ENCODE data around the gene UBAP1. TPM values are rescaled to one million over a fixed set of nuclear protein-coding genes. Genes with fewer than 3 reads are reported as not detected.
"Not testable (repeated sequence)": the region's sequence is repeated elsewhere in the genome, so short reads cannot be mapped to it uniquely, and the experiment has no call there.

Gene UBAP1
- total and polyA plus RNA-seq, 2 donors (not counting 1 experiment from before 2014, with no cell fraction given), result 20.4 to 27.0 TPM

DNA sequence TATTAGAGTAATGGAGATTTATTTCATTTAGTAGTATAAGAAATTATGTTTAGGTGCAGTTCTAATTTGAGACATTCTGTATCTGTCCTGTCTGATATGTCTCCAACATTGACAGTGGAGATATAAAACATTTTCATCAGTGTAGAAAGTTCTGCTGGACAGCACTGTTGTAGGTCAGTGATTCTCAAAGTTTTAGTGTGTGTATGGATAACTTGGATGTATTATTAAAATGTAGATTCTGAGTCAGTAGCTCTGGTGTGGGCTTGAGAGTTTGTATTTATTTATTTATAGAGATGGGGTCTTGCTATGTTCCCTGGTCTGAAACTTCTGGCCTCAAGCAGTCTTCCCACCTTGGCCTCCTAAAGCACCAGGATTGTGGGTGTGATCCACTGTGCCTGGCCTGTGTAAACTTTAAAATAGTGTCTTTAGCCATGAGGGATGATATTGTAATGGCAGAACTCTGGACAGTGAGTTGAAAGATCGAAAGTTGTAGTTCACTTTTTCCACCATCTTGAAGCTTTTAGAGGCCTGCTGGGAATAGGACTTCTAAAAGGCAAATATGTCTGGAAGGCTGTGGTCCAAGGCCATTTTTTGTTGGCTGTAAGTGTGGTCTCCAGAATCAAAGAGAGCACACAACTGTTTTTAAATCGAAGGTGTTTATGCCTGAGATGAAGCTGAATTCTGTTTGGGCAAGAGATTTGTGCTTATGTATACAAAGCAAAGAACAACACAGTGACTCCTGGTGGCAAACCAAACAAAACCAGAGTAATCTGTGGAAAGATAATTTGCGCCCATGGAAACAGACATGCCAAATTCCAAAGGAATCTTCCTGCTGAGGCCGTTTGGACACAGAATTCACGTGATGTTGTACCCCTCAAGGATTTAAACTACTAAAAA is 12.4 kb downstream of the UBAP1 start:
- CTCF ChIA-PET, result no interaction called here
- H3K4me3 Mint-ChIP-seq, result no peak overlapping the region

DNA sequence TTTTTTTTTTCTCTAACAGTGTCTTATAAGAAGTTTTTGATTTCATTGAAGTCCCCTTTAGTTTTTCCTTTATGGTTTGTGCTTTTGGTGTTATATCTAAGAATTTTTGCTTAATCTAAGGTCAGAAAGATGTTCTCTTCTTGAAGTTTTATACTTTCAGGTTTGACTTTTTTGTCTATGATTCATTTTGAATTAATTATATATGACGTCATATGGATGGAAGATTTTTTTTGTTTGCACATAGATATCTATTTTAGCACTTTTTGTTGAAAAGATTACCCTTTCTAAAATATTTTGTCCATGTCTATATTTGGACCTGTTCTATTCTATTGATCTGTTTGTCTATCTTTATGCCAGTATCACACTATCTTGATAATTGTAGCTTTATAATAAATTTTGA is 16.3 kb downstream of the UBAP1 start:
- ChIA-PET POLR2A (no interaction called here), CTCF (no interaction called here)
- H3K4me3 ChIP-seq (ENCODE audit: control extremely low read depth in 1 of 5, extremely low read depth in 1 of 5, insufficient read depth in 1 of 5, low read depth in 2 of 5, low read length in 4 of 5), result no peak overlapping the region
- H3K36me3 ChIP-seq (replicated peaks in 1 of 2; ENCODE audit: control extremely low read depth in 1 of 2, control insufficient read depth in 1 of 2, extremely low read depth in 1 of 2, insufficient read depth in 2 of 2, low read length in 1 of 2), result peaks cover 0 to 3% of the 10 kb centered on the region in 2 experiments
- peaks cover 0 to 6% (median 0%) of the 10 kb centered on the region in 3 donors for H3K9me3 ChIP-seq (ENCODE audit: control extremely low read depth in 1 of 3, control insufficient read depth in 2 of 3, insufficient read depth in 1 of 3, low read length in 2 of 3)
- intact Hi-C loops (cut with micrococcal nuclease), result no loop called here
- no peak overlapping the region for H3K27ac Mint-ChIP-seq
- H3K9me3 Mint-ChIP-seq (ENCODE audit: insufficient read depth), result no peaks in the 10 kb centered on the region
- no peak overlapping the region for H3K9ac ChIP-seq (ENCODE audit: low read length)
- H3K27me3 ChIP-seq (replicated peaks in 1 of 4; ENCODE audit: control extremely low read depth in 1 of 4, control insufficient read depth in 3 of 4, insufficient read depth in 4 of 4, low read length in 3 of 4), result no peaks in the 10 kb centered on the region
- no peak overlapping the region for H2AFZ ChIP-seq (ENCODE audit: insufficient read depth, low read depth, low read length, poor library complexity, severe bottlenecking)
- H3K27ac ChIP-seq (ENCODE audit: low read length in 2 of 2), result no peak overlapping the region
- DNase-seq (no peak), ATAC-seq (ENCODE audit: low read depth) (no peak)
- no peak overlapping the region for H3K4me2 ChIP-seq (replicated peaks; ENCODE audit: low read depth, low read length, poor library complexity, severe bottlenecking)
- no peak for TF ChIP-seq EZH2 (IDR thresholded peaks at IDR 0.05; ENCODE audit: borderline replicate concordance, insufficient read depth, low read depth, low read length, poor library complexity, severe bottlenecking)
- TF ChIP-seq, protein P1, sequence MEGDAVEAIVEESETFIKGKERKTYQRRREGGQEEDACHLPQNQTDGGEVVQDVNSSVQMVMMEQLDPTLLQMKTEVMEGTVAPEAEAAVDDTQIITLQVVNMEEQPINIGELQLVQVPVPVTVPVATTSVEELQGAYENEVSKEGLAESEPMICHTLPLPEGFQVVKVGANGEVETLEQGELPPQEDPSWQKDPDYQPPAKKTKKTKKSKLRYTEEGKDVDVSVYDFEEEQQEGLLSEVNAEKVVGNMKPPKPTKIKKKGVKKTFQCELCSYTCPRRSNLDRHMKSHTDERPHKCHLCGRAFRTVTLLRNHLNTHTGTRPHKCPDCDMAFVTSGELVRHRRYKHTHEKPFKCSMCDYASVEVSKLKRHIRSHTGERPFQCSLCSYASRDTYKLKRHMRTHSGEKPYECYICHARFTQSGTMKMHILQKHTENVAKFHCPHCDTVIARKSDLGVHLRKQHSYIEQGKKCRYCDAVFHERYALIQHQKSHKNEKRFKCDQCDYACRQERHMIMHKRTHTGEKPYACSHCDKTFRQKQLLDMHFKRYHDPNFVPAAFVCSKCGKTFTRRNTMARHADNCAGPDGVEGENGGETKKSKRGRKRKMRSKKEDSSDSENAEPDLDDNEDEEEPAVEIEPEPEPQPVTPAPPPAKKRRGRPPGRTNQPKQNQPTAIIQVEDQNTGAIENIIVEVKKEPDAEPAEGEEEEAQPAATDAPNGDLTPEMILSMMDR (IDR thresholded peaks at IDR 0.05), result no peak
- H3K4me1 Mint-ChIP-seq, result peaks cover 35% of the 10 kb centered on the region
- H3K4me1 ChIP-seq (ENCODE audit: control insufficient read depth in 2 of 2, insufficient read depth in 2 of 2, low read length in 2 of 2), result peaks cover 9 to 22% of the 10 kb centered on the region in 2 donors
- peaks cover 81% of the 10 kb centered on the region for H3K79me2 ChIP-seq (ENCODE audit: control insufficient read depth, insufficient read depth, low read length)
- no peak overlapping the region for H3K4me3 Mint-ChIP-seq
- no peaks in the 10 kb centered on the region for H3K27me3 Mint-ChIP-seq
- WGBS (ENCODE audit: insufficient coverage), result no CpG with 5 or more reads among the region's 1 CpG
- H4K20me1 ChIP-seq (ENCODE audit: control insufficient read depth, insufficient read depth, low read length, poor library complexity, severe bottlenecking), result peaks cover 66% of the 10 kb centered on the region

More for the DNA sequence above, 12.4 kb downstream of the UBAP1 start:
- Histone ChIP-seq H3K36me3 (replicated peaks in 1 of 2; ENCODE audit: control extremely low read depth in 1 of 2, control insufficient read depth in 1 of 2, extremely low read depth in 1 of 2, insufficient read depth in 2 of 2, low read length in 1 of 2) (no peaks in the 10 kb centered on the region), H3K79me2 (ENCODE audit: control insufficient read depth, insufficient read depth, low read length) (peaks cover 81% of the 10 kb centered on the region), H3K27ac (ENCODE audit: low read length in 2 of 2) (no peak overlapping the region), H3K9ac (ENCODE audit: low read length) (no peak overlapping the region), H3K9me3 (ENCODE audit: control extremely low read depth in 1 of 3, control insufficient read depth in 2 of 3, insufficient read depth in 1 of 3, low read length in 2 of 3) (no peaks in the 10 kb centered on the region), H3K4me1 (ENCODE audit: control insufficient read depth in 2 of 2, insufficient read depth in 2 of 2, low read length in 2 of 2) (peaks cover 10 to 20% of the 10 kb centered on the region in 2 donors), H3K4me2 (replicated peaks; ENCODE audit: low read depth, low read length, poor library complexity, severe bottlenecking) (no peak overlapping the region), H2AFZ (ENCODE audit: insufficient read depth, low read depth, low read length, poor library complexity, severe bottlenecking) (no peak overlapping the region), H3K27me3 (replicated peaks in 1 of 4; ENCODE audit: control extremely low read depth in 1 of 4, control insufficient read depth in 3 of 4, insufficient read depth in 4 of 4, low read length in 3 of 4) (no peaks in the 10 kb centered on the region), H3K4me3 (ENCODE audit: control extremely low read depth in 1 of 5, extremely low read depth in 1 of 5, insufficient read depth in 1 of 5, low read depth in 2 of 5, low read length in 4 of 5) (no peak overlapping the region), H4K20me1 (ENCODE audit: control insufficient read depth, insufficient read depth, low read length, poor library complexity, severe bottlenecking) (peaks cover 73% of the 10 kb centered on the region)
- intact Hi-C loops (cut with micrococcal nuclease), result no loop called here
- POLR2A ChIA-PET, result interaction anchor here (0.6 kb wide), 1 partner anchor 378 kb away, joined by 3 read pairs; no protein-coding TSS in a partner anchor
- DNase-seq (no peak), ATAC-seq (ENCODE audit: low read depth) (no peak)
- H3K4me1 Mint-ChIP-seq, result peaks cover 49% of the 10 kb centered on the region
- WGBS (ENCODE audit: insufficient coverage), result 83% methylated on average over 1 of the region's 5 CpGs
- no peaks in the 10 kb centered on the region for H3K9me3 Mint-ChIP-seq (ENCODE audit: insufficient read depth)
- no peaks in the 10 kb centered on the region for H3K27me3 Mint-ChIP-seq
- TF ChIP-seq, protein P1 (IDR thresholded peaks at IDR 0.05), result no peak
- TF ChIP-seq EZH2 (IDR thresholded peaks at IDR 0.05; ENCODE audit: borderline replicate concordance, insufficient read depth, low read depth, low read length, poor library complexity, severe bottlenecking), result no peak
- no peak overlapping the region for H3K27ac Mint-ChIP-seq

DNA sequence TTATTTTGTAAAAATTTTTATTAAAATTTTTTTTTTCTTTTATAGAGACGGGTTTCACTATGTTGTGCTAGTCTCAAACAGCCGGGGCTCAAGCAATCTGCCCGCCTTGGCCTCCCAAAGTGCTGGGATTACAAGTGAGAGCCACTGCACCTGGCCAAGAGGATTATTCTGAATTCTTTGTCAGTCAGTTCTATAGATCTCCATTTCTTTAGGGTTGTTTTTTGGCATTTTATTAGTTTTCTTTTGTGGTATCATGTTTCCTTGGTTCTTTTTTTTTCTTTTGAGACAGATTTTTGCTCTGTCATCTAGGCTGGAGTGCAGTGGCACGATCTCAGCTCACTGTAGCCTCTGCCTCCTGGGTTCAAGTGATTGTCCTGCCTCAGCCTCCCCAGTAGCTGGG is 18.4 kb downstream of the UBAP1 start:
- H3K4me3 Mint-ChIP-seq; H3K4me2 ChIP-seq (replicated peaks; ENCODE audit: low read depth, low read length, poor library complexity, severe bottlenecking); H3K9me3 ChIP-seq (ENCODE audit: control extremely low read depth in 1 of 3, control insufficient read depth in 2 of 3, insufficient read depth in 1 of 3, low read length in 2 of 3); H3K27me3 ChIP-seq (replicated peaks in 1 of 4; ENCODE audit: control extremely low read depth in 1 of 4, control insufficient read depth in 3 of 4, insufficient read depth in 4 of 4, low read length in 3 of 4); H3K4me3 ChIP-seq (ENCODE audit: control extremely low read depth in 1 of 5, extremely low read depth in 1 of 5, insufficient read depth in 1 of 5, low read depth in 2 of 5, low read length in 4 of 5); H3K9ac ChIP-seq (ENCODE audit: low read length); intact Hi-C loops (cut with micrococcal nuclease); POLR2A ChIA-PET; ATAC-seq (ENCODE audit: low read depth); DNase-seq; CTCF ChIA-PET; H3K27ac ChIP-seq (ENCODE audit: low read length in 2 of 2); H3K27ac Mint-ChIP-seq; H3K27me3 Mint-ChIP-seq; H3K9me3 Mint-ChIP-seq (ENCODE audit: insufficient read depth); H2AFZ ChIP-seq (ENCODE audit: insufficient read depth, low read depth, low read length, poor library complexity, severe bottlenecking): not testable (repeated sequence)
- H4K20me1 ChIP-seq (ENCODE audit: control insufficient read depth, insufficient read depth, low read length, poor library complexity, severe bottlenecking), result peaks cover 58% of the 10 kb centered on the region
- peaks cover 31% of the 10 kb centered on the region for H3K4me1 Mint-ChIP-seq
- peaks cover 81% of the 10 kb centered on the region for H3K79me2 ChIP-seq (ENCODE audit: control insufficient read depth, insufficient read depth, low read length)
- WGBS (ENCODE audit: insufficient coverage), result 100% methylated on average over 2 of the region's 4 CpGs
- H3K36me3 ChIP-seq (replicated peaks in 1 of 2; ENCODE audit: control extremely low read depth in 1 of 2, control insufficient read depth in 1 of 2, extremely low read depth in 1 of 2, insufficient read depth in 2 of 2, low read length in 1 of 2), result peaks cover 0 to 12% of the 10 kb centered on the region in 2 experiments
- peaks cover 9 to 22% of the 10 kb centered on the region in 2 donors for H3K4me1 ChIP-seq (ENCODE audit: control insufficient read depth in 2 of 2, insufficient read depth in 2 of 2, low read length in 2 of 2)

Measured in B cell (primary cell).